Measurements from ENCODE around the gene JAK3. TPM values are rescaled to one million over a fixed set of nuclear protein-coding genes. Genes with fewer than 3 reads are reported as not detected.
A peak's percentile ranks its signal among the peaks of the same experiment; 100 is the strongest.
"Not testable (repeated sequence)": the region's sequence is repeated elsewhere in the genome, so short reads cannot be mapped to it uniquely, and the experiment has no call there.

JAK3 gene
- total RNA-seq, 1 donor from 2014 or later, result 212 TPM

DNA sequence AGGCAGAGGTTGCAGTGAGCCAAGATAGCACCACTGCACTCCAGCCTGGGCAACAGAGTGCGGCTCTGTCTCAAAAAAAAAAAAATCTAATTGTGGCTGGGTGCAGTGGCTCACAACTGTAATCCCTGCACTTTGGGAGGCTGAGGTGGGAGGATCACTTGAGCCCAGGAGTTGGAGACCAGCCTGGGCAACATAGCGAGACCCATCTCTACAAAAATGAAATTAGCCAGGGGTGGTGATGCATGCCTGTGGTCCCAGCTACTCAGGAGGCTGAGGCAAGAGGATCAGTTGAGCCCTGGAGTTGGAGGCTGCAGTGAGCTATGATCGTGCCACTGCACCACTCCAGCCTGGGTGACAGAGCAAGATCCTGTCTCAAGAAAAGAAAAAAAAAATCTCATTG lies 49.2 kb downstream of the JAK3 start:
- intact Hi-C loops (cut with micrococcal nuclease), result not testable (repeated sequence)
- peaks cover 17% of the 10 kb centered on the region for H3K4me1 Mint-ChIP-seq (ENCODE audit: low read depth)

DNA sequence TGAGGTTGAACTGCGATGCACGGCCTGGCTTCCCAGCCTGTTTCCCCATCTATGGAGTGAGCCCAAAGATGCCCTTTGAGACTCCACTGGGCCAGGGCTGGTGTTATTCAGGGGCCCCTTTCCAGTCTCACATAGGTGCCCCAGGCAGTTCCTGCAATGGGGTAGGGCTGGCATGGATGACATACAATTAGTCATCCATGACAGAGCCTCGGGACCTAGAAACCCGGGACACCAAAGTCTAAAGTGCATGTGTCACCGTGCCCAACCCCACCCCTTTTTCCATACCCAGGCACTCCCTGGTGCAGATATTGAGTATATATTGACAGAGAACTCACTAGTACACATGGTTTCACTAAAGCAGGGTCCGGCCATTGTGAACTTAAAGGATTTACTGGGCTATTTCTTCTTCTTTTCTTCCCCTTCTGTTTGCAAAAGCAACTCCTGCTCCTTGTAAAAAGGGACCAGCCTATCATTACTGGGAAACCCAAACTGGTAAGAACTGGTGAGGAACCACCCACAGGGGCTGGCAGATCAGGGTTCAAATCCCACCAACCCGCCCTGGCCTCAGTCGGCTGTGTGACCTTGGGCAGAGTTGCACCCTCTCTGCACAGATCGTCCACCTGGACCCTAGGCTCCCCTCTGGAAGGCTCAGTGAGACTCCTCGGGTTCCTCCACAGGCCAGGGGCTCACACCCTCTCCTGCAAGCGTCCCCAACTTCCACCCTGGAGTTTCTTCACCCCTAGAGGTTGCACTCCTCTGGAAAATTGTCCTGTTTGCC lies 50.2 kb downstream of the JAK3 start:
- H3K27me3 Mint-ChIP-seq (ENCODE audit: low read depth), result peaks cover 16% of the 10 kb centered on the region
- no peak overlapping the region for H3K4me3 Mint-ChIP-seq (ENCODE audit: low read depth)
- no peaks in the 10 kb centered on the region for H3K36me3 Mint-ChIP-seq (ENCODE audit: low read depth)
- peaks cover 11% of the 10 kb centered on the region for H3K4me1 Mint-ChIP-seq (ENCODE audit: low read depth)
- no peak for DNase-seq (ENCODE audit: low spot score)
- intact Hi-C loops (cut with micrococcal nuclease), result no loop called here
- H3K27ac Mint-ChIP-seq, result no peak overlapping the region
- no peaks in the 10 kb centered on the region for H3K9me3 Mint-ChIP-seq

More for the DNA sequence above, 49.2 kb downstream of the JAK3 start:
- DNase-seq (ENCODE audit: low spot score); H3K9me3 Mint-ChIP-seq; H3K36me3 Mint-ChIP-seq (ENCODE audit: low read depth); H3K27ac Mint-ChIP-seq; H3K4me3 Mint-ChIP-seq (ENCODE audit: low read depth): not testable (repeated sequence)
- peaks cover 19% of the 10 kb centered on the region for H3K27me3 Mint-ChIP-seq (ENCODE audit: low read depth)

DNA sequence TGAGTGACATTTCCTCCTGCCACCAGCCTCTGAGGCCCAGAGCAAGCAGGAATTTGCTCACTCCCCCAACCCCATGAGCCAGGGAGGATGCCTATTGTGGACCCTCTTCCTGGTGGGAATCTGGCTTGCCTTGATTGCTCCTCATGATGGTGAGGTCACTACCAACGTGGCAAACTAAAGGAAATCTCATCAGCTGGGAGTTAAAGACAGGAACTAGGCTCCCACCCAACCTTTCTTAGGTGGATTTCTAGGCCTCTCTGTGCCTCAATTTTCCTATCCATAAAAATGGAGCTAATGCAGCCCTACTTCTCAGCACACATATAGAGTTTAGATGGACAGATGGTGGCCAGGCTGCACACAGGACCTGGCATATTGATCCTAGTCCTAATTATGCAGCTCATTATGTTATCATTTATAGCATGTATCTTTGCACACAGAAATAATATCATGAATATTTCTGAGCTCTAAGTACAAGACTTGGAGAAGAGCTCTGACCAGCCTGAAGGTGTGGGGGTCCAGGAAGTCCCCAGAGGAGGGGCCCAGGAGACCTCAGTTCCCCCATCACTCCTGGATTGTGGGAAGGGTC lies 50.9 kb downstream of the JAK3 start:
- Mint-ChIP-seq H3K27me3 (ENCODE audit: low read depth) (peaks cover 16% of the 10 kb centered on the region), H3K27ac (no peak overlapping the region), H3K4me1 (ENCODE audit: low read depth) (peaks cover 7% of the 10 kb centered on the region), H3K9me3 (no peaks in the 10 kb centered on the region), H3K36me3 (ENCODE audit: low read depth) (no peaks in the 10 kb centered on the region), H3K4me3 (ENCODE audit: low read depth) (no peak overlapping the region)
- intact Hi-C loops (cut with micrococcal nuclease), result no loop called here
- no peak for DNase-seq (ENCODE audit: low spot score)

DNA sequence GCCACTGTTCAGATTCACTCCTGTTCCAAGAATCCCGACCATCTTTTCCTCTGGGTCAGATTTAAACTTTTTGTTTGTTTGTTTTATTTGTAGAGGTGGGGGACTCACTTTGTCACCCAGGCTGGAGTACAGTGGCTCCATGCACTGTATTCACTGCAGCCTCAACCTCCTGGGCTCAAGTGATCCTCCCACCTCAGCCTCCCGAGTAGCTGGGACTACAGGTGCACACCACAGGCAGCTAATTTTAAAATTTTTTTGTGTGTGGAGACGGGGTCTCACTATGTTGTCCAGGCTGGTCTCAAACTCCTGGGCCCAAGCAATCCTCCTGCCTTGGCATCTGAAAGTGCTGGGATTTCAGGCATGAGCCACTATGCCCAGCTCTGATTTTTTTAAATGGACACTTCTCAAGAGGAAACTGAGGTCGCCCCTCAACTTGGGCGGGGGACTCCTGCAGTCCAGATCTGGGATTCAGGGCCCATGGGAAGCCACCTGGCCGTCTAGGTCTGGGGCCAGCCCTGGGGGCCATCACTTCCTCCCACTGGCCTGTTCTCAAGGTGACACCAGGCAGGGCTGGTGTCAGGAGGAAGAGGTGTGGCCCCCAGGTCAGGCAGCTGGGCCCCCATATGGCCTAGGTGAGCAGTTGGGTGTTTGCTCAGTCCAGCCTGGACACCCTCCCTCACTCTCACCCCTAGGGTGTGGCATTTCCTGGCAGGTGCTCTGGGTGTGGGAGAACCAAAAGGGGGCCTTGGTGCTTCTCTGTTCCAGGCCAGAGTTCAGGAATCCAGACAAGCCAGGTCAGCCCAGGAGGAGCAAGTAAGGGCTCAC lies 51.6 kb downstream of the JAK3 start:
- no peaks in the 10 kb centered on the region for H3K9me3 Mint-ChIP-seq
- H3K36me3 Mint-ChIP-seq (ENCODE audit: low read depth), result no peaks in the 10 kb centered on the region
- intact Hi-C loops (cut with micrococcal nuclease), result no loop called here
- H3K4me1 Mint-ChIP-seq (ENCODE audit: low read depth), result peaks cover 13% of the 10 kb centered on the region
- no peak overlapping the region for H3K27ac Mint-ChIP-seq
- no peak for DNase-seq (ENCODE audit: low spot score)
- peaks cover 16% of the 10 kb centered on the region for H3K27me3 Mint-ChIP-seq (ENCODE audit: low read depth)
- no peak overlapping the region for H3K4me3 Mint-ChIP-seq (ENCODE audit: low read depth)

- Mint-ChIP-seq H3K4me3 (ENCODE audit: low read depth) (no peak overlapping the region), H3K9me3 (no peaks in the 10 kb centered on the region), H3K27ac (no peak overlapping the region), H3K27me3 (ENCODE audit: low read depth) (peaks cover 16% of the 10 kb centered on the region), H3K36me3 (ENCODE audit: low read depth) (no peaks in the 10 kb centered on the region), H3K4me1 (ENCODE audit: low read depth) (peaks cover 15% of the 10 kb centered on the region)
- intact Hi-C loops (cut with micrococcal nuclease), result no loop called here
- no peak for DNase-seq (ENCODE audit: low spot score)
These were observed 52.3 kb downstream of the JAK3 start for GRCh38 chr19:17795495-17795856.

- no peak for DNase-seq (ENCODE audit: low spot score)
- no peaks in the 10 kb centered on the region for H3K9me3 Mint-ChIP-seq
- H3K4me1 Mint-ChIP-seq (ENCODE audit: low read depth), result peaks cover 15% of the 10 kb centered on the region
- no peak within 1 kb of the TSS for H3K4me3 Mint-ChIP-seq (ENCODE audit: low read depth)
- H3K27me3 Mint-ChIP-seq (ENCODE audit: low read depth), result peaks cover 16% of the 10 kb centered on the region
- H3K36me3 Mint-ChIP-seq (ENCODE audit: low read depth), result no peaks in the 10 kb centered on the region
- H3K27ac Mint-ChIP-seq, result no peak within 1 kb of the TSS
- intact Hi-C loops (cut with micrococcal nuclease), result no loop called here
These were observed 52.9 kb downstream of the JAK3 start, which contains the start of gene B3GNT3 for GRCh38 chr19:17794731-17795494. B3GNT3 (plus strand) TSS chr19:17795138; CDS start chr19:17807808, 12,670 bp downstream.

DNA sequence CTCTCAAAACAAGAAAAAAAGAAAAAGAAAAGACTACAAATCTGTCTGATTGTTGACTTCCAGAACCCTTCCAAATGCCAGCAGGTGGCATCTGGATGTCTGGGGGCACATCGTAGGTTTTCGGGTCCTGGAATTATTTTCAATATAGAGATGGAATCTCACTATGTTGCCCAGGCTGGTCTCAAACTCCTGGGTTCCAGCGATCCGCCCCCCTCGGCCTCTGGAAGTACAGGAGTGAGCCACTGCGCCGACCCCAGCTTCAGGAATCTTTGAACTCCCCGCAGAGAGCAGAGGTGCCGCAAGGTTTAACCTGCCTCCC lies 53.4 kb downstream of the JAK3 start:
- Mint-ChIP-seq H3K27ac (no peak overlapping the region), H3K27me3 (ENCODE audit: low read depth) (peaks cover 16% of the 10 kb centered on the region), H3K4me3 (ENCODE audit: low read depth) (no peak overlapping the region), H3K9me3 (no peaks in the 10 kb centered on the region), H3K4me1 (ENCODE audit: low read depth) (peaks cover 15% of the 10 kb centered on the region), H3K36me3 (ENCODE audit: low read depth) (no peaks in the 10 kb centered on the region)
- intact Hi-C loops (cut with micrococcal nuclease), result no loop called here
- no peak for DNase-seq (ENCODE audit: low spot score)

- Mint-ChIP-seq H3K4me1 (ENCODE audit: low read depth) (peaks cover 12% of the 10 kb centered on the region), H3K4me3 (ENCODE audit: low read depth) (no peak overlapping the region), H3K36me3 (ENCODE audit: low read depth) (peaks cover 21% of the 10 kb centered on the region), H3K27ac (no peak overlapping the region), H3K9me3 (no peaks in the 10 kb centered on the region), H3K27me3 (ENCODE audit: low read depth) (peaks cover 11% of the 10 kb centered on the region)
- DNase-seq (ENCODE audit: low spot score), result no peak
- intact Hi-C loops (cut with micrococcal nuclease), result no loop called here
These were observed 57.6 kb downstream of the JAK3 start for GRCh38 chr19:17790059-17790780.

GRCh38 chr19:17788632-17789031 lies 59.1 kb downstream of the JAK3 start:
- intact Hi-C loops (cut with micrococcal nuclease), result no loop called here
- no peak for DNase-seq (ENCODE audit: low spot score)
- Mint-ChIP-seq H3K27me3 (ENCODE audit: low read depth) (peaks cover under 1% of the 10 kb centered on the region), H3K4me3 (ENCODE audit: low read depth) (no peak overlapping the region), H3K4me1 (ENCODE audit: low read depth) (peaks cover 10% of the 10 kb centered on the region), H3K9me3 (no peaks in the 10 kb centered on the region), H3K36me3 (ENCODE audit: low read depth) (peaks cover 33% of the 10 kb centered on the region), H3K27ac (no peak overlapping the region)

- Mint-ChIP-seq H3K36me3 (ENCODE audit: low read depth) (peaks cover 38% of the 10 kb centered on the region), H3K9me3 (no peaks in the 10 kb centered on the region), H3K27me3 (ENCODE audit: low read depth) (no peaks in the 10 kb centered on the region), H3K4me1 (ENCODE audit: low read depth) (peaks cover 10% of the 10 kb centered on the region), H3K27ac (no peak overlapping the region), H3K4me3 (ENCODE audit: low read depth) (no peak overlapping the region)
- intact Hi-C loops (cut with micrococcal nuclease), result no loop called here
- no peak for DNase-seq (ENCODE audit: low spot score)
These were observed 60.4 kb downstream of the JAK3 start for GRCh38 chr19:17787274-17787913.

DNA sequence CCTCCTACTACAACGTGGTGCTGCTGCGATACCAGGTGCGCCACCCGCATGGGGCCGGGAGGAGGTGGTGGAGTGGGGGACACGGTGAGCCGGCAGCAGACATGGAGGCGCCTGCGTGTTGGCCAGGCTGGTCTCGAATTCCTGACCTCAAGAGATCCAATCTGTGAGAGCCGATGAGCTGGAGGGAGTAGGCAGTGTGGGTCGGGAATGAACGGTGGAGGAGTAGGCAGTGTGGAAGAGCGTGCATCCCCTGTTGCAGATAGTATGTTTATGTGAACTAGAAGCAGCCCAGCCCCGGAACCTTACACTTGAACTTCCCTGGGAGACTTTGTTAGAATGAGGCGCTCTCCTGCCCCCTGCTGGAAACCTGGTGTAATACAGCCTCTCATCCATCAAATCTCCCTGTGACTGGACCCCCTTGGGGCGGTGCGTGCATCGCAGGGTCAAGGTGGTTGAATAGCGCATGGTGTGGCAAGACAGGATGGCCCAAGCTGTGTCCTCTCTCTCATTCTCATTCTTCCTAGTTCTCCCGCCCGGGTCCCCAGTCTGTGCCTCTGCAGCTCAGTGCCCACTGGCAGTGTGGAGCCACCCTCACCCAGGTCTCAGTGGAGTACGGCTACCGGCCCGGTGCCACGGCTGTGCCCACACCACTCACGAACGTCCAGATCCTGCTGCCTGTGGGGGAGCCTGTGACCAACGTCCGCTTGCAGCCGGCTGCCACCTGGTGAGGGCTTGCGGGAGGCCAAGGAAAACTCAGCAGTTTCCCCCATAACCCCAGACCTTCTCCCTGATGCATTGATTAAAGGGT lies 63.4 kb downstream of the JAK3 start:
- Mint-ChIP-seq H3K4me3 (ENCODE audit: low read depth) (no peak overlapping the region), H3K27me3 (ENCODE audit: low read depth) (no peaks in the 10 kb centered on the region), H3K4me1 (ENCODE audit: low read depth) (peaks cover 3% of the 10 kb centered on the region), H3K36me3 (ENCODE audit: low read depth) (peaks cover 49% of the 10 kb centered on the region), H3K27ac (no peak overlapping the region), H3K9me3 (no peaks in the 10 kb centered on the region)
- intact Hi-C loops (cut with micrococcal nuclease), result loop anchor here (2.0 to 5.0 kb wide), 2 partner anchors 73 to 80 kb away; partner anchors contain the start of gene RPL18A
- peak; percentile 59 for DNase-seq (ENCODE audit: low spot score)

Data from activated T-helper 2 cell treated with anti-CD3 and anti-CD28 coated beads, Interferon-gamma antibody, Interleukin-2, Interleukin-4, amounts not matched to agents 10 μg/mL and 5 μg/mL and 100 μg/mL, durations not matched to agents 14 hours and 24 hours and 36 hours (primary cell).